ENCODE measurements around the gene STAG1. TPM values are rescaled to one million over a fixed set of nuclear protein-coding genes. Genes with fewer than 3 reads are reported as not detected.
"Not testable (repeated sequence)": the region's sequence is repeated elsewhere in the genome, so short reads cannot be mapped to it uniquely, and the experiment has no call there.

The STAG1 gene
- total and polyA plus RNA-seq, 2 of the 13 experiments (the other 11 are each of a cell fraction or from before 2014, with no cell fraction given): 6.2 to 25.9 TPM

DNA sequence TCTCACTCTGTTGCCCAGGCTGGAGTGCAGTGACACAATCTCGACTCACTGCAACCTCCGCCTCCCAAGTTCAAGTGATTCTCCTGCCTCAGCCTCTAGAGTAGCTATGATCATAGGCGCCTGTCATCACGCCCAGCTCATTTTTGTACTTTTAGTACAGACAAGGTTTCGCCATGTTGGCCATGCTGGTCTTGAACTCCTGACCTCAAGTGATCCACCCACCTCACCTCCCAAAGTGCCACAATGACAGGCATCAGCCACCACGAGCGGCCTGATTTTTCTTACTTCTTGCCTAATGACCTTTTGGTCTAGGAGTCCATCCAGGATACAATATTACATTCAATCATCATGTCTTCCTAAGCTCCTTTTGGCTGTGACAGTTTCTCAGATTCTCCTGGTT, 146.0 kb downstream of the STAG1 start:
- H3K27me3 ChIP-seq (ENCODE audit: control insufficient read depth in 1 of 2, insufficient read depth in 2 of 2, low read length in 2 of 2); H3K9me3 ChIP-seq (ENCODE audit: low read length); H3K4me1 ChIP-seq (ENCODE audit: insufficient read depth, low read length); FAIRE-seq; H3K9ac ChIP-seq (ENCODE audit: insufficient read depth, low read depth, low read length); H3K4me3 ChIP-seq (replicated peaks in 1 of 3; ENCODE audit: insufficient read depth in 1 of 3, low read depth in 2 of 3, low read length in 3 of 3); BruUV-seq (replicated peaks); H4K20me1 ChIP-seq (ENCODE audit: insufficient read depth, low read length); CTCF ChIA-PET (ENCODE audit: low intra/inter-chr PET ratio, low total read pairs); H3K79me2 ChIP-seq (ENCODE audit: insufficient read depth, low read length); intact Hi-C loops (cut with micrococcal nuclease; ENCODE audit: unreplicated experiment); in situ Hi-C loops (cut with HindIII; ENCODE audit: extremely low pct_ligation_motif_present, low pct_unique_long_range_greater_than_20kb); H3K36me3 ChIP-seq (replicated peaks in 1 of 2; ENCODE audit: control insufficient read depth in 1 of 2, insufficient read depth in 2 of 2, low read length in 2 of 2); H3K27ac ChIP-seq (ENCODE audit: extremely low read length, insufficient read depth, low read length); DNase-seq (ENCODE audit: low spot score); POLR2A ChIA-PET; H3K4me2 ChIP-seq (ENCODE audit: low read depth, low read length); ATAC-seq; H2AFZ ChIP-seq (ENCODE audit: low read length): not testable (repeated sequence)
- WGBS (ENCODE audit: low lambda C conversion rate): 97% methylated on average over 7 of the region's 7 CpGs
- TF ChIP-seq MAFK (conservative IDR thresholded peaks at IDR 0.05 in 1 of 2, IDR thresholded peaks at IDR 0.05 in 1 of 2; ENCODE audit: low read length in 2 of 2): peak in 1 of 2 experiments; percentile 28; a peak in 1 of 4 replicates

DNA sequence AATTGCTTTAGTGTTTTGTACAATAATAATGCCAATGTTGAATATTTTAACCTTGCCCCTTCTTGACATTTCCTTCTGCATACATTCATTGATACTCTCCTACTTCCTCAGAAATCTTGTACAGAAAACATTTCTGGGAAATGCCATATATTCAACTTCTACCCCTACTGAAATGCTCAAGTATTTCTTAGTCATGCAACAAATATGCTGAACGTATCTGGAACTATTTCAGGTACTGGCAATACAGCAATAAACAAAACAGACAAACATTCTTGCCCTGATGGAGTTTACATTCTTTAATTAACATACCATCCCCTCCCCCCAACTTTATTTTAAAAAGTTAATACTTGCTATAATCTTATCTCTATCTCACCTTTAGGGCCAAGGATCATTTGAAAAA, 147.2 kb downstream of the STAG1 start:
- intact Hi-C loops (cut with micrococcal nuclease; ENCODE audit: unreplicated experiment): no loop called here
- POLR2A ChIA-PET: no interaction called here
- TF ChIP-seq, protein P1, sequence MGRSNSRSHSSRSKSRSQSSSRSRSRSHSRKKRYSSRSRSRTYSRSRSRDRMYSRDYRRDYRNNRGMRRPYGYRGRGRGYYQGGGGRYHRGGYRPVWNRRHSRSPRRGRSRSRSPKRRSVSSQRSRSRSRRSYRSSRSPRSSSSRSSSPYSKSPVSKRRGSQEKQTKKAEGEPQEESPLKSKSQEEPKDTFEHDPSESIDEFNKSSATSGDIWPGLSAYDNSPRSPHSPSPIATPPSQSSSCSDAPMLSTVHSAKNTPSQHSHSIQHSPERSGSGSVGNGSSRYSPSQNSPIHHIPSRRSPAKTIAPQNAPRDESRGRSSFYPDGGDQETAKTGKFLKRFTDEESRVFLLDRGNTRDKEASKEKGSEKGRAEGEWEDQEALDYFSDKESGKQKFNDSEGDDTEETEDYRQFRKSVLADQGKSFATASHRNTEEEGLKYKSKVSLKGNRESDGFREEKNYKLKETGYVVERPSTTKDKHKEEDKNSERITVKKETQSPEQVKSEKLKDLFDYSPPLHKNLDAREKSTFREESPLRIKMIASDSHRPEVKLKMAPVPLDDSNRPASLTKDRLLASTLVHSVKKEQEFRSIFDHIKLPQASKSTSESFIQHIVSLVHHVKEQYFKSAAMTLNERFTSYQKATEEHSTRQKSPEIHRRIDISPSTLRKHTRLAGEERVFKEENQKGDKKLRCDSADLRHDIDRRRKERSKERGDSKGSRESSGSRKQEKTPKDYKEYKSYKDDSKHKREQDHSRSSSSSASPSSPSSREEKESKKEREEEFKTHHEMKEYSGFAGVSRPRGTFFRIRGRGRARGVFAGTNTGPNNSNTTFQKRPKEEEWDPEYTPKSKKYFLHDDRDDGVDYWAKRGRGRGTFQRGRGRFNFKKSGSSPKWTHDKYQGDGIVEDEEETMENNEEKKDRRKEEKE (IDR thresholded peaks at IDR 0.05): no peak
- TF ChIP-seq EED (CRISPR knock-in tag; IDR thresholded peaks at IDR 0.05): no peak
- TF ChIP-seq ZNF34 (CRISPR knock-in tag; IDR thresholded peaks at IDR 0.05; ENCODE audit: borderline replicate concordance): no peak
- no peak for TF ChIP-seq ZNF3 (CRISPR knock-in tag; IDR thresholded peaks at IDR 0.05)
- TF ChIP-seq ZFY (CRISPR knock-in tag; IDR thresholded peaks at IDR 0.05): no peak
- TF ChIP-seq, protein P2, sequence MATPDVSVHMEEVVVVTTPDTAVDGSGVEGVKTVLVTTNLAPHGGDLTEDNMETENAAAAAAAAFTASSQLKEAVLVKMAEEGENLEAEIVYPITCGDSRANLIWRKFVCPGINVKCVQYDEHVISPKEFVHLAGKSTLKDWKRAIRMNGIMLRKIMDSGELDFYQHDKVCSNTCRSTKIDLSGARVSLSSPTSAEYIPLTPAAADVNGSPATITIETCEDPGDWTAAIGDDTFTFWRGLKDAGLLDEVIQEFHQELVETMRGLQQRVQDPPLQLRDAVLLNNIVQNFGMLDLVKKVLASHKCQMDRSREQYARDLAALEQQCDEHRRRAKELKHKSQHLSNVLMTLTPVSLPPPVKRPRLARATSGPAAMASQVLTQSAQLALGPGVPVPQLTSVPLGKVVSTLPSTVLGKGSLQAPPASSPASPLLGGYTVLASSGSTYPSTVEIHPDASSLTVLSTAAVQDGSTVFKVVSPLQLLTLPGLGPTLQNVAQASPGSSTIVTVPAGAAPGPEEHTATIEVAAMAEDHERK (CRISPR knock-in tag; IDR thresholded peaks at IDR 0.05; ENCODE audit: low read depth): no peak
- TF ChIP-seq IKZF4 (CRISPR knock-in tag; IDR thresholded peaks at IDR 0.05; ENCODE audit: borderline replicate concordance, low read depth, not compliant biosample characterization): no peak
- no peak for TF ChIP-seq SNAI1 (CRISPR knock-in tag; IDR thresholded peaks at IDR 0.05; ENCODE audit: borderline replicate concordance)
- TF ChIP-seq, protein P3, sequence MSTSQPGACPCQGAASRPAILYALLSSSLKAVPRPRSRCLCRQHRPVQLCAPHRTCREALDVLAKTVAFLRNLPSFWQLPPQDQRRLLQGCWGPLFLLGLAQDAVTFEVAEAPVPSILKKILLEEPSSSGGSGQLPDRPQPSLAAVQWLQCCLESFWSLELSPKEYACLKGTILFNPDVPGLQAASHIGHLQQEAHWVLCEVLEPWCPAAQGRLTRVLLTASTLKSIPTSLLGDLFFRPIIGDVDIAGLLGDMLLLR (CRISPR knock-in tag; IDR thresholded peaks at IDR 0.05): no peak
- TF ChIP-seq MYNN (CRISPR knock-in tag; IDR thresholded peaks at IDR 0.05; ENCODE audit: low read depth): no peak

More for the DNA sequence above, 147.2 kb downstream of the STAG1 start:
- Histone ChIP-seq H3K4me2 (ENCODE audit: low read depth, low read length) (no peak overlapping the region), H3K36me3 (replicated peaks in 1 of 2; ENCODE audit: control insufficient read depth in 1 of 2, insufficient read depth in 2 of 2, low read length in 2 of 2) (peaks cover 0 to 7% of the 10 kb centered on the region in 2 experiments; a peak in 3 of 5 replicates), H3K9ac (ENCODE audit: insufficient read depth, low read depth, low read length) (no peak overlapping the region), H3K27ac (ENCODE audit: extremely low read length, insufficient read depth, low read length) (no peak overlapping the region), H3K4me3 (replicated peaks in 1 of 3; ENCODE audit: insufficient read depth in 1 of 3, low read depth in 2 of 3, low read length in 3 of 3) (no peak overlapping the region), H3K9me3 (ENCODE audit: low read length) (no peaks in the 10 kb centered on the region), H3K27me3 (ENCODE audit: control insufficient read depth in 1 of 2, insufficient read depth in 2 of 2, low read length in 2 of 2) (no peaks in the 10 kb centered on the region), H2AFZ (ENCODE audit: low read length) (no peak overlapping the region), H4K20me1 (ENCODE audit: insufficient read depth, low read length) (no peaks in the 10 kb centered on the region), H3K4me1 (ENCODE audit: insufficient read depth, low read length) (no peaks in the 10 kb centered on the region), H3K79me2 (ENCODE audit: insufficient read depth, low read length) (no peaks in the 10 kb centered on the region)
- 88% methylated on average over 1 of the region's 1 CpG for WGBS (ENCODE audit: low lambda C conversion rate)
- in situ Hi-C loops (cut with HindIII; ENCODE audit: extremely low pct_ligation_motif_present, low pct_unique_long_range_greater_than_20kb): no loop called here
- ATAC-seq (no peak), FAIRE-seq (no peak), DNase-seq (ENCODE audit: low spot score) (no peak)
- CTCF ChIA-PET (ENCODE audit: low intra/inter-chr PET ratio, low total read pairs): no interaction called here
- no TSS peak for BruUV-seq (replicated peaks)

All from HepG2 (cell line).